Activated naive CD4-positive, alpha-beta T cell treated with anti-CD3 and anti-CD28 coated beads, Interleukin-2, amount 50 U/mL, for 16 hours (primary cell): ENCODE results near the gene AHRR.
A peak's percentile ranks its signal among the peaks of the same experiment; 100 is the strongest.
"Not testable (repeated sequence)": the region's sequence is repeated elsewhere in the genome, so short reads cannot be mapped to it uniquely, and the experiment has no call there.

Experiments used
- DNase-seq: peaks from one replicate; pipeline ENCODE4 v3.0.0-alpha.2; 2020

Gene AHRR

DNA sequence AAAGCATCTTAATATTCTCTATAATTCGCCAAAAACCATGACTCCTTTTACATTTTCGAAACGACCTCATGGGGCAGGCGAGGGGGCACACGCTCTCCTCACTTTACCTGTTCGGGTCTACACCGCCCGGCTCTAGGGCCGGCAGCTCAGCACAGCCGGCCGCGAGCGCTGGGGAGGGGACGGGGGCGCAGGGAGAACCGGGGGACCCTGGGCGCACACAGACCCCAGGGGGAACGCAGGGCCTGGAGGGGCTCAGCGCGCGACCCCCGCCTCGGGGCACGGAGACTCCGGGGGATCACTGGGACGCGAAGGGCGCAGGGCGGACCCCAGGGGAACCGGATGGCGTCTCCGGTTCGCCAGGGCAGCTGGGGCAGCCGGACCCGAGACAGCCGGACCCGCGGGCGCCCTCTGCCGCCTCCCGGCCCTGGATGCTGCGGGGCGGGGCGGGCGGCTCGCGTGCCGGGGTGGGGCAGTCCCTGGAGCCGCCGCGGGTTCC lies at the start of gene AHRR:
AHRR (plus strand) TSS at position 485 of the 496 bp plus-strand sequence. CDS start 22,189 bp downstream, outside the sequence.
- peak; percentile 48 for DNase-seq

DNA sequence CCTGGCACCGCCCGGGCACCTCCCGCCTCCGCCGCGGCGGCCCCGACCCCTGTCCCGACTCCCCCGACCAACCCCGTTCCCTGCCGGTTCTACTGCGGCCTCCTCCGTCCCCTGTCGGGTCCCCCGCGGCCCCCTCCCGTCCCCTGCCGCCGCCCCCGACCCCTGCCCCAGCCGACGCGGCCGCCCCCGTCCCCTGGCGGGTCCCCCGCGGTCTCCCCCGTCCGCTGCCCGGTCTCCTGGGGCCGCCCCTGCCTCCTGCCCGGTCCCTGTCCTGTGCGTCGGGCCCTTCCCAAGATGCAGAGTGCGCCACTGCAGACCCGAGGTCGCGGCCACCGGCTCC lies 49.7 kb upstream of the AHRR start:
- not testable (repeated sequence) for DNase-seq

DNA sequence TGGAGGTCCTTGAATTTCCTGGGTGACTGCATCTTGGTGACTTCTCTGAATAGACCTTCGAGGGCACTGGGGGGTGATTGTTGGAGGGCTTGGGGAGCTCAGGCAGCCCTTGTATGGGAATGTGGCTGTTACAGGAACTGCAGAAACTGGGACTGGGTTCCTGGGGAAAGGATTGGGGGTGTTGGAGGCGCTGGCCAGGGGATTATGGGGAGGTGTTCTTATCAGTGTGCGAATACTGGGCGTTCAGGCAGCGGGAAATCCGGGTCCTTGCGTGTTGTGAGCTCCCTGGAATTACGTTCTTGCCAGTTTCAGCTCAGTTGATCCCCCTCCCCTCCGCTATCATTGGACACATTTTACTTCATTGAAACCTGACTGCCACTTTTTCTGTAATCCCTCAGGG lies 48.4 kb upstream of the AHRR start:
- DNase-seq = not testable (repeated sequence)

DNA sequence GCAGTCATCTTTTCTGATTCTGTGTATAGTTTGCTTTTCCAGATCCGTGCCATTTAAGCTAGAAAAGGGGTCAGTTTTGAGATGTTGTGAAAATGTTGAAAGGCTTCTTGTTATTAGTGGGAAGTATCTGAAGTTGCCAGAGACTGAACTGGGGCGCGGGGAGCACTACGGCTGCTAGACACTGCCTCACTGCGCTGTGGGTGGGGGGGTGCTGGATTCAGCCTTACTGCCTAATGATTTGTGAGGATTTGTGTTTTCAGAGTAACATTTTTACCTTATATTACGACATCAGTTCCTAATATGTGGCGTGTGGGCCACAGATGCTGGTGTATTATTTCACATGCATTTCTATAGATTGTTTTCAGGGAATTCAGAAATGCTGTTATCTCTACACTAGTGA lies 48.0 kb upstream of the AHRR start:
- DNase-seq = not testable (repeated sequence)

DNA sequence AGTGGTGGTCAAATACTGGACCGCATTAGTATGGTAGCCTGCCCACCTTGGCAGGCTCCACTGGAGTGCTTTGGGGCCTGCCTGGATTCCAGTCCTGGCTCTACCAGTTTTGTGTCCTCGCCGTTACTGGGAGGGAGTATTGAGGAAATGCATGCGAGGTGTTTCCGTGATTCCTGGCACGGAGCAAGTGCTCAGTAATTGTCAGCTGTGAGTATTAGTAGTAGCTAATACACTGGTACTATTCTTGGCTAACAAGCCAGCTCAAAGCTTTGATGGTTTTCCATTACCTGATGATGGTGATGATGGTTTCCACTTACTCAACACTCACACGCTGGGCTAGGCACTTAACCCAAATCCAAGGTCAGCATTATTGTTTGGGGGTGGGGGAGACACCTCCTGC lies 47.2 kb upstream of the AHRR start:
- DNase-seq = not testable (repeated sequence)

DNA sequence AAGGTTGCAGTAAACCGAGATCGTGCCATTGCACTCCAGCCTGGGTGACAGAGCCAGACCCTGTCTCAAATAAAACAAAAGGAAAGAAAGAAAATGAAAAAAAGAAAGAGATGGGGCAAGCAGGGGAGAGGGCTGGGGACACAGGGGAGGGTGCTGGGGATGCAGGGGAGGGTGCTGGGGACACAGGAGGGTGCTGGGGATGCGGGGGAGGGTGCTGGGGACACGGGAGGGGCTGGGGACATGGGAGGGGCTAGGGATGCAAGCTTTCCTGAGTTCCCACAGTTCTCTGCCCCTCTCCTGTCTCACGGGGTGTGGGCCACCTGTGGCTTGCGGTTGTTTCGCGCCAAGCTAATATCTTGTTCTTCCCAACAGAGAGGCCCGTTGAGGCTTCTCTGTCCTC lies 42.9 kb upstream of the AHRR start:
- DNase-seq = no peak

DNA sequence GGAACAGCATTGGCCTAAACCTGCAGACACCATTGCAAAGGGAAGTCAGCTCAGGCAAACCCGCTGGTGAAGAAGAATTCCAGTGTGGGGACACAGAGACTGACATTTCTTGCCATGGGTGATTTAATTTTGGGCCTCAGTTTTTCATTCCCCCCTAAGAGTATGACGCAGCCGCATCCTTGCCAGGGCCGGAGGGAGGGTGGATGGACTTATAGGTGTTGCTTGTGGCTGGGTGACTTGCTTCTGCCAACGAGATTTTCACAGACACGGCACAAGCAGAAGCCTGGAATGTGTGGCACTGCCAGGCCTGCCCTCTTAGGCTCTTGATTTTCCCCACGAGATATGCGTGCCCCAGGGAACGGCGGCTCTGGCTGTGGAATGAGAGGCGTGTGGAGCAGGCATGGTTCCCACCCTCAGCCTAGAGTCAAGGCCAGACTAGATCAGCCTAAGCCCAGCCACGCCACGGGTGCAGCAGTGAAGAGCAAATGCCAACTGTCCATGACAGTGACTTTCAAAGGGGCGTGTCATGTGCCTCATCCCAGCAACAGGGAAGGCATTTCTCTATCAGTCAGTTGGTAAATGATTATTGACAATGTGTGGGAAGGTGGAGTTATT lies 42.4 kb upstream of the AHRR start:
- DNase-seq = not testable (repeated sequence)

DNA sequence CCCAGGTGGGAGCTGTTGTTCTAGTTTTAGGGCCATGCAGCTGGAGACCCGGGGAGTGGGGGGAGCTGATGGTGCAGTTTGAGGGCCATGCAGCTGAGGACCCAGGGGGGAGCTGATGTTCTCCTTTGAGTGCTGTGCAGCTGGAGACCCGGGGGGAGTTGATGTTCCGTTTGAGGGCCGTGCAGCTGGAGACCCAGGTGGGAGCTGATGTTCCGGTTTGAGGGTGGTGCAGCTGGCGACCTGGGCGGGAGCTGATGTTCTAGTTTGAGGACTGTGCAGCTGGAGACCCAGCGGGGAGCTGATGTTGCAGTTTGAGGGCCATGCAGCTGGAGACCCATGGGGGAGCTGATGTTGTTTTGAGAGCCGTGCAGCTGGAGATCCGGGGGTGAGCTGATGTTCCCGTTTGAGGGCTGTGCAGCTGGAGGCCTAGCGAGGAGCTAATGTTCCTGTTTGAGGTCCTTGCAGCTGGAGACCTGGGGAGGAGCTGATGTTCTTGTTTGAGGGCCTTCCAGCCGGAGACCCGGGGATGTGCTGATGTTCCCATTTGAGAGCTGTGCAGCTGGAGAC lies 35.4 kb upstream of the AHRR start:
- no peak for DNase-seq

DNA sequence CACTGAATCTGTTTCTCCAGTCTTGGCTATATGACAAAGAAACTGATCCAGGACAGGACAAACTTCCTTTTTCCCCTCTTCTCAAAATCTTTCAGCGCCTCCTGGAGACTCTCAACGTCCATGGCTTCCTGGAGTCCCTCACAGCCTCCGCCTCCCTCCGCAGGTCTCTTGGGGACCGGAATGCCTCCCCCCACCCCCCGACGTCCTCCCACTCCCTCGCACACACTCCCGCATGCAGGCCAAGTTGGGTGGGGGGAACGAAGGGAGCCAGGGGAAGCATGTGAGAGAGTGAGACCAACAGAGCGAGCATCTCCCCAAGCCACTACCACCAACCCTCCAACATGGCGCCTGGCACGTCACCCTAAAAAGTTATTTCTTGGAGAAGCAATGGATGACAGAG lies 31.3 kb upstream of the AHRR start:
- DNase-seq = not testable (repeated sequence)

DNA sequence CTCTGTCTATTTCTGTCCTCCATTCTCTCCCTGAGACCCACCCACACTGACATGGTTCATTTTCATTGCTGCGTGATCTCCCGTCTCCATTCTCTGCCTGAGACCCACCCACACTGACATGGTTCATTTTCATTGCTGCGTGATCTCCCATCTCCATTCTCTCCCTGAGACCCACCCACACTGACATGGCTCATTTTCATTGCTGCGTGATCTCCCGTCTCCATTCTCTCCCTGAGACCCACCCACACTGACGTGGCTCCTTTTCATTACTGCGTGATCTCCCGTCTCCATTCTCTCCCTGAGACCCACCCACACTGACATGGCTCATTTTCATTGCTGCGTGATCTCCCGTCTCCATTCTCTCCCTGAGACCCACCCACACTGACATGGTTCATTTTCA lies 30.2 kb upstream of the AHRR start:
- not testable (repeated sequence) for DNase-seq

DNA sequence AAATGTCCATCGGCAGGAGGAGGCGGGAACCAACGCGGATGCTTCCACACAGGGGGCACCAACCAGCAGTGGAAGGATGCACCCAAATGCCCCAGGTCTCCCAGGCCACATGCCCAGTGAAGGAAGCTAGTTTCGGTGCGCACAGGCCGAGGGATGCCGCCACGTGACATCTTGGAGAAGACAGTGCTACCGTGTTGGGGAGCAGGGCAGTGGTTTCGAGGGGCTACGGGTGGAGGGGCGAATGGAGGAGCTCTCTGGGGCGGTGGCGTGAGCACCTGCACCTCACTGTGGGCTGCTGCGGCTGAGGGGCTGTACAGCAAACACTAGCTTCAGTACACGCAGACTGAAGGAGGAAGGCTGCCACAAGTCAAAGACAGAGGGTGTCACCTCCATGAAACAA lies 26.7 kb upstream of the AHRR start:
- not testable (repeated sequence) for DNase-seq

DNA sequence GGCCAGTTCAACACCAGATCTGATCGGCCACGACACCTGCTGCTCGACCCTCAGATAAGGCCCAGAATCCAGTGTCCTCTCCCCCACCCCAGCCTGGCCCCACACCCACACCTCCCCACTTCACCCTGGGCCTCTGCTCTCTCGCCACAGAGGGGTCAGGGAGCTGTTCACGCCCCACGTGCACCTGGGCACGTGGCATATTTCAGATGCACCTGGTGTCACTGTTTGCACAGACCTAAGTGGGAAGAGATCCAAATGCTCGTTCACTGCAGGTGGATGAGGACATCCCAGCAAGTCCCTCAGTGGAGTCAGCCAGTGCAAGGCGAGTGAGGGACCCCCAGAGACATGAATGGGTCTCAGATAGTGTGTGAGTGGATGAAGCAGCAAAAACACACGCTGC lies 25.3 kb upstream of the AHRR start:
- DNase-seq = not testable (repeated sequence)

DNA sequence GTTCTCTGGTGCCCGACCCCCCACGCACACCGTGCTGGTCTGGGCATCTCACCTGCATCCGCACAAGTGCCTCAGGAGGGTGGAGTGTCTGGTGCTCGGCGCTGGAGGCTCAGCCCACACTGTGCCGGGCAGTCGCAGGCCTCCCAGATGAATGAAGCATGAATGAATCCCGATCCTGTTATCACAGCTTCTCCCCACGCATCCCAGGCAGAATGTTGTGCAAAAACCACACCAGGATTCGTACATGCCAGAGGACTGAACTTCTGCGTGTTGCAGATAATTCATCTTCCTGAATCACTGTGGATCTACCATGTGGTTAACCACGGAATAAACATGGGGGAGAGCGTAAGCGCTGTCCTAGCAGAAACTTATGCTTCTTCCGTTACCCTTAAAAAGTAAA lies 24.6 kb upstream of the AHRR start:
- not testable (repeated sequence) for DNase-seq

DNA sequence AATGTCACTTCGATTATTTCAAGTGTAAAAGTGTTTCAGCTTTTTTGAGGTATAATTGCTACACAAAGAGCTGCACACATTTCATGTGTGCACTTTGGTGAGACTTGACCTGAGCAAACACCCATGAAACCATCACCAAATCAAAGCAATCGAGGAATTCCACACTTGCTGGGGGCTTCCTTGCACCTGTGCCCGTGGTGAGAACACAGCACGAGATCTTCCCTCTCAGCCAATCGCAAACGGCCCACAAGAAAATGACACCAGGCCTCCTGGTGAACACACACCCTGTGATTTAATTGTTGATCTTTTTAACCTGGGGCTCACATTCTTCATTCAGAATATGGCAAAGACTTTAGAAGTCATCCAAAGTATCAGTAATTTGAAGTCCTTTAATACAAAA lies 24.1 kb upstream of the AHRR start:
- DNase-seq = not testable (repeated sequence)

DNA sequence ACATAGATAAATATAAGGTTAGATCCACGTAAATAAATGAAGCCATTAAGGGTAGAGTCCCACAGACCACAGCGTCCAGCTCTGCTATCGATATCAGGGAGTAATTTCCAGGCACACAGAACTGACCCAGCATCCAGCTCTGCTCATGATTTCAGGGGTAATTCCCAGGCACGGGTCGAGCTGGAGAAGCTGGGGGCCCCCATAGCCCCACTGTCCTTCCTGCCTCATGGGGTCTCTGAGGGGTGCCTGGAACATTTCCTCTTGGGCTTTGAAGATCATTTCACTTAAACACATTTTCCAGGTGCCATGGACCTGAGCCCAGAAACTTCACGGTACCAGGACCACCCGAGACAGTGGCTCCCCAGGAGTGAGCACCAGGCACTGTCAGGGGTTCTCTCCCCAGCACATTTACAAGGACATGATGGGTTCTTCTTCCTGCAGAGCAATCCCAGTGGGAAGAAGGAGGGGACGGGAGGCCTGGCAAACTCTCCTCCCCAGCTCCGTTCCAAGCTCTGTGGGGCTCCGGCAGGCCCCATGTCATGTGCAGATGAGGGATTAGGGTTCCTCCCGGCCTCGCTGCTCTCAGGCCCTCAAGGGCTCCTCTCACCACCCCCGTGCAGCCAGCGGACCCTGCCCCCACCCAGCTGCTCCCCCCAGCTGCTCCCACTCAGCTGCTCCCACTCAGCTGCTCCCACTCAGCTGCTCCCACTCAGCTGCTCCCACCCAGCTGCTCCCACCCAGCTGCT lies 23.4 kb upstream of the AHRR start:
- not testable (repeated sequence) for DNase-seq

DNA sequence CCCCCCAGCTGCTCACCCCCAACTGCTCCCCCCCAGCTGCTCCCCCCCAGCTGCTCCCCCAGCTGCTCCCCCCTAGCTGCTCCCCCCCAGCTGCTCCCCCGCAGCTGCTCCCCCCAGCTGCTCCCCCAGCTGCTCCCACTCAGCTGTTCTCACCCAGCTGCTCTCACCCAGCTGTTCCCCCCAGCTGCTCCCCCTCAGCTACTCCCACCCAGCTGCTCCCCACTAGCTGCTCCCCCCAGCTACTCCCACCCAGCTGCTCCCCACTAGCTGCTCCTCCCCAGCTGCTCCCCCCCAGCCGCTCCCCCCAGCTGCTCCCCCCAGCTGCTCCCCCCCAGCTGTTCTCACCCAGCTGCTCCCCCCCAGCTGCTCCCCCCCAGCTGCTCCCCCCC lies 22.8 kb upstream of the AHRR start:
- no peak for DNase-seq

DNA sequence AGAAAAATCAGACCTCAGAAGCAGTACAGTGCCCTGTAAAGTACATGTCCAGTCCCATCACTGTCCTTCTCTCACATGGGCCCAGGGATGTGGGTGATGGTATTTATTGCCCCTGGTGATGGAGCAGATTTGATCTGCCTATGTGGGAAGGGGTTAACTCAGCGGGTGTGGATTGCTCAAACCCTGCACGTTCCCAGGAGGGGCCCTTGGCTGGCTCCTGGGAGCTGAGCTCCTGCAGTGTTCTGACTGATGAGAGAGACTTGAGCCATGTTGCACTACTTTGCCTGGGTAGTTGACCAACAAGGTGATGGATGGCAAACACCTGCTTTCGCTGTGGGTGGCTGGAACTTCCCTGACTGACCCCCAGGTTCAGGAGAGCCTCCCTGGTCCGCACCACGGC lies 21.6 kb upstream of the AHRR start:
- DNase-seq = not testable (repeated sequence)

DNA sequence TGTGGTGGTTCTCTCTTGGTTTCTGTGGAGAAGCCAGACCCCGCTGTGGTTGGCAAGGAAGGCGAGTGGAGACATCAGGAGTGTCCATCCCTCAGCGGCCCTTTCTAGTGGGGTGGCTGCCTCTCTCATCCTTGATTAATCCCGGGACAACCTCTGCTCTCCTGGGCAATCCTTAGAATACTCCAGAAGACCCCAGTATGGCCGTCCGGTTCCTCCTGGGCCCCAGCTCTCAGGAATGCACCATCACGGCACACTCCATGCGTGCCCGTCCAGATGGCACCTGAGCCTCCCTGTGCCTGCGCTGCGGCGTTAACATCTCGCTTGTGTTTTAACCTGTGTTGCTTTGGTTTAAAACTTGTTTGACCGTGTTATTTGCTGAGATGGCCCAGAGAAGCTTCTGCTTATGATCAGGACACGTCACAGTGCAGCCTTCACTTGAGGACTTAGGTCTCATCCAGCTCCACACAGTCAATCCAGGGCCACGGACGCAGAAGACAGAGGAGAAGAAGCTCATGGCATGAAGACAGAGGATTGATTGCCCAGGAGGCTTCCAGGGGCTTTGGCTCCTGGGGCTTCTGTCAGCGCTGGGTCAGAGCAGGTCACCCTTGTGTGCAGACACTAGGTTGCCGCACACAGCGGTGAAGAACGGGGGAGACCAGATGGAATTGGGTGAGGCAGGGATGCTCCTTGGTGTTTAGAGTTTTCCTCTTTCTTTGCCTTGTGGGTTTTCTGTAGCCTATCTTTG lies 20.7 kb upstream of the AHRR start:
- not testable (repeated sequence) for DNase-seq

DNA sequence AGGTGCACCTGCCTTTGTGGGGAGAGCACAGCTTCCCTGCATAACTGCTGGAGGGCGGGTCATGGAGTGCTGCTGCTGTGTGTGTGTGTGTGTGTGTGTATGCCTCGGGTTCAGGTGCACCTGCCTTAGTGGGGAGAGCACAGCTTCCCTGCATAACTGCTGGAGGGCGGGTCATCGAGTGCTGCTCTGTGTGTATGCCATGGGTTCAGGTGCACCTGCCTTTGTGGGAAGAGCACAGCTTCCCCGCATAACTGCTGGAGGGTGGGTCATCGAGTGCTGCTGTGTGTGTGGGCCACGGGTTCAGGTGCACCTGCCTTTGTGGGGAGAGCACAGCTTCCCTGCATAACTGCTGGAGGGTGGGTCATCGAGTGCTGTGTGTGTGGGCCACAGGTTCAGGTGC lies 19.1 kb upstream of the AHRR start:
- not testable (repeated sequence) for DNase-seq

DNA sequence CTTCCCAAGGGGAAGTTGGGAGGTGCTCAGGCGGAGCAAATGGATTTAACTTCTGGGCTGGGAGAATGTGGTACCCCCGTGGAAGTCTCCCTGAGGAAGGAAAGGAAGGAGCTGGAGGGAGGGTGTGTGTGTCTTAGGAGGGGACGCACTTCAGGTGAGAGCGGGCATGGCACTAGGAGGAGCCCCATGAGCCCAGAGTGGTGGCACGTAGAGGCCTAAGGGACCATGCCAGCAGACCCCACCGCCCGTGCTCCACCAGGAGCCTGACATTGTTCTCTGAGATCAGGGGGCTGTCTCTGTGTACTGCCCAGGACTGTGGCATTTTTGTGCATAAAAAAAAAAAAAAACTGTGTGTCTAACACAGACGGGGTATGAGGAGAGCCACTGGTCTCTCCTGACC lies 18.5 kb upstream of the AHRR start:
- DNase-seq = no peak

DNA sequence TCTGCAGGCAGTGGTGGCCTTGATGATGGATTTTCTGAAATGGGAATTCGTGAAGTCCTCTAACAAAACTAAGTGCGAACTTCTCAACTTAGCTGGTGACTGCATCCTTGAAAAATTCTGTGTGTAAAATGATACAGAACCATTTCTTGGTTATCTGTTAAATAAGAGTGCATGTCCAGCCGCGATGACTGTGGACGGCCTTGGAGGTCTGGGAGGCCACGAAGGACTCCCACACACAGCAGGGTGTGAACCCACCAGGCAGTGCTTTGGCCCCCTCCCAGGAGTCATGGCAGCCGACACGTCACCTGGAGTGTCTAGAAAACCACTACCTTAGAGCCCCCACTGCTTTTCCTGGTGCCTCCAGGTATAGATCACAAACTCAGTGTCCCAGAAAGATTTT lies 17.8 kb upstream of the AHRR start:
- not testable (repeated sequence) for DNase-seq

DNA sequence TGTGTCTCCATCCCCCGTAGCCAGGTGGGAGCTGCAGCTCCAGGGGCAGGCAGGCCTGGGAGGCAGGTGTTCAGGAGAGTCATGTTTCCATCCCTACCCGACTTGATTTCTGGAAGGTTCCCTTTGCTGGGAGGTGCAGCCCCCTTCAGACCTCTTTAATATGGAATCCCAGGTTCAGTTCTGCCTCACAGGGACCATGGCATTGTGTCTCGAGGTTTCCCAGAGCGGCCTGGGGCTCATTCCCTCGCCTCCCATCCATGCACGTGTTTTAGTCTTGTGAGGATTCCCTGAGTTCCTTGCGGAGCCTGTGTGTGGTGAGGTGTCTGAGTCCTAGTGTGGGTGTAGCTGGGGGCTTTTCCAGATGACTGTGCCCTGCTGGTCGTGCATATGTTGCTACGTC lies 16.5 kb upstream of the AHRR start:
- DNase-seq = no peak

DNA sequence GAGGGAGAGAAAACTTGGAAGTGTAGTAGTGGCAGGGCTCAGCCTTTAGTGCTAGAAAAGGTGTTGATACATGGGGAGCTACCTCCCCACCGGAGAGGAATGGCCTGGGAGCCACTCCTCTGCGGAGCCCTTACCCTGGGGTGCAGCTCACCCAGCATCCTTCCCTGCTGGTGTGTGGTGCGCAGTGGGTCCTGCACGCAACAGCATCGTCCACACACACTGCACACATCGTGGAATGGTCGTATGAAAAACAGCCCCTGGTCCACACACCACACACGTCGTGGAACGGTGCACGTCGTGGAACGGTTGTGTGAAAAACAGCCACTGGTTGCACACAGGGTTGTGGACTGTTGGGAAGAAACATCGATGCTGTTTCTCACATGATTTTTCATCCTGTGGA lies 16.1 kb upstream of the AHRR start:
- no peak for DNase-seq
